BE2C (cell line): ENCODE data around the gene ATRN. TPM values are rescaled to one million over a fixed set of nuclear protein-coding genes. Genes with fewer than 3 reads are reported as not detected.
A peak's percentile ranks its signal among the peaks of the same experiment; 100 is the strongest.
"Not testable (repeated sequence)": the region's sequence is repeated elsewhere in the genome, so short reads cannot be mapped to it uniquely, and the experiment has no call there.

ENCODE experiments used
- DNase-seq: peaks from one replicate; pipeline ENCODE4 v3.0.0-alpha.2; 2020
- H3K27me3 ChIP-seq: fragments of 250-450 bp; sonication (Bioruptor Pico); 2 replicates; pipeline ENCODE4 v1.5.1; 2020; ENCODE audit warnings: mild to moderate bottlenecking
- H3K36me3 ChIP-seq: fragments of 250-450 bp; sonication (Bioruptor Pico); 2 replicates; pipeline ENCODE4 v1.5.1; 2020; ENCODE audit warnings: mild to moderate bottlenecking
- H3K4me1 ChIP-seq: fragments of 250-450 bp; sonication (Bioruptor Pico); 2 replicates; pipeline ENCODE4 v1.5.1; 2020
- H3K4me3 ChIP-seq: 2 replicates; pipeline ENCODE4 v1.5.1; 2011; ENCODE audit warnings: low read depth, low read length
- H3K9me3 ChIP-seq: fragments of 250-450 bp; sonication (Bioruptor Pico); 2 replicates; pipeline ENCODE4 v1.5.1; 2020
- CTCF ChIP-seq: IDR thresholded peaks from 2 replicates; pipeline ENCODE4 v1.5.1; 2012; ENCODE audit warnings: mild to moderate bottlenecking, low read depth, low read length
- polyA plus RNA-seq: library from polyadenylated mRNA; unstranded; fragments of >200 nt; gene quantifications from one replicate; pipeline ENCODE4 v1.2.1, GENCODE V29; 2012; ENCODE audit warnings: low read depth, missing spikeins; ENCODE audit not compliant: insufficient read length, insufficient read depth

The ATRN gene
- 20.9 TPM for polyA plus RNA-seq

- no peaks in the 10 kb centered on the region; the same call in 1 of the 2 replicates for H3K27me3 ChIP-seq
- no peaks in the 10 kb centered on the region for H3K9me3 ChIP-seq
- peaks cover 6% of the 10 kb centered on the region for H3K4me1 ChIP-seq
- TF ChIP-seq CTCF, result no peak
- no peaks in the 10 kb centered on the region for H3K36me3 ChIP-seq
- DNase-seq, result peak; percentile 97
- H3K4me3 ChIP-seq, result peak within 1 kb of the TSS; percentile 73
These were observed at the start of gene ATRN for GRCh38 chr20:3470627-3471396. Gene ATRN, plus strand, starts transcription at chr20:3471018. Its CDS starts 90 bp downstream, at chr20:3471108.

DNA sequence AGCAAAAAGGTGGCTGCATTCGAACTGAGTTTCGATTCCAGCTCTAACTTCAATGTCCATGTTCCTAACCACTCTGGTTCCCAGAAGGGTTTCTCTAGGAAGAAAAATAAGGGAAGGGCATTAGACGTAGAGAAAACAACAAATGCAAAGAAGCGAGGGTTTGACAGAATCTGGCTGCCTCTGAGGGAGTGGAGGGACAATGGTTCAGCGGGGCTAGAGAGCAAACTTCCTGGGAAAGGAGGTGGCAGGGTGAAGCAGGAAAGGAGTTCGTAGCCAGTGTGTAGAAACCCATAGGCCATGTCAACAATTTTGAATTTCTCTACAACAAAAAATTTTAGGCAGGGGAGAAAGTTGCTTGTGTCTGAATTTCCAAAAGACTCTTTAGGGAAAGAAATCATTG is 48.8 kb upstream of the ATRN start:
- no peak overlapping the region for H3K4me3 ChIP-seq
- H3K27me3 ChIP-seq, result no peaks in the 10 kb centered on the region
- no peak for TF ChIP-seq CTCF
- no peaks in the 10 kb centered on the region for H3K9me3 ChIP-seq
- no peaks in the 10 kb centered on the region for H3K36me3 ChIP-seq
- no peak for DNase-seq
- H3K4me1 ChIP-seq, result no peaks in the 10 kb centered on the region

- TF ChIP-seq CTCF, result no peak
- DNase-seq, result no peak
- no peaks in the 10 kb centered on the region for H3K36me3 ChIP-seq
- no peaks in the 10 kb centered on the region for H3K9me3 ChIP-seq
- H3K4me1 ChIP-seq, result no peaks in the 10 kb centered on the region
- H3K4me3 ChIP-seq, result no peak overlapping the region
- H3K27me3 ChIP-seq, result no peaks in the 10 kb centered on the region
These were observed 47.7 kb upstream of the ATRN start for GRCh38 chr20:3423126-3423525.

GRCh38 chr20:3426766-3427165 is 44.1 kb upstream of the ATRN start:
- DNase-seq, H3K4me3 ChIP-seq, H3K9me3 ChIP-seq, H3K36me3 ChIP-seq, H3K27me3 ChIP-seq, H3K4me1 ChIP-seq: not testable (repeated sequence)

GRCh38 chr20:3430376-3431069 is 40.3 kb upstream of the ATRN start:
- Histone ChIP-seq H3K4me1 (no peaks in the 10 kb centered on the region), H3K9me3 (no peaks in the 10 kb centered on the region), H3K36me3 (no peaks in the 10 kb centered on the region), H3K27me3 (no peaks in the 10 kb centered on the region), H3K4me3 (no peak overlapping the region)
- TF ChIP-seq CTCF, result no peak
- DNase-seq, result no peak

GRCh38 chr20:3431109-3431508 is 39.7 kb upstream of the ATRN start:
- TF ChIP-seq CTCF, result no peak
- no peaks in the 10 kb centered on the region for H3K9me3 ChIP-seq
- H3K27me3 ChIP-seq, result no peaks in the 10 kb centered on the region
- no peak overlapping the region for H3K4me3 ChIP-seq
- no peak for DNase-seq
- H3K36me3 ChIP-seq, result no peaks in the 10 kb centered on the region
- H3K4me1 ChIP-seq, result no peaks in the 10 kb centered on the region
